SK-N-SH (cell line): ENCODE data around the gene DIO3.

ENCODE experiments used
- CTCF ChIP-seq: fragments of 200-600 bp; sonication (generic); IDR thresholded peaks from 2 replicates; pipeline ENCODE4 v1.6.1; 2017; ENCODE audit warnings: antibody characterized with exemption, mild to moderate bottlenecking, moderate library complexity
- ELF1 ChIP-seq: IDR thresholded peaks from 2 replicates; pipeline ENCODE4 v1.4.0; 2012
- EZH2phosphoT487 ChIP-seq: fragments of 200-600 bp; sonication (generic); IDR thresholded peaks from 2 replicates; pipeline ENCODE4 v1.6.1; 2017; ENCODE audit warnings: low read depth, mixed run types, mild to moderate bottlenecking, antibody characterized with exemption, moderate library complexity, borderline replicate concordance
- JUND ChIP-seq: IDR thresholded peaks from 2 replicates; pipeline ENCODE4 v1.4.0; 2012
- MAX ChIP-seq: IDR thresholded peaks from 2 replicates; pipeline ENCODE4 v1.4.0; 2012; ENCODE audit warnings: low read depth
- MXI1 ChIP-seq: IDR thresholded peaks from 2 replicates; pipeline ENCODE4 v1.6.1; 2012; ENCODE audit warnings: mild to moderate bottlenecking, low read depth, low read length, improper control_type of control experiment
- RAD21 ChIP-seq: IDR thresholded peaks from 2 replicates; pipeline ENCODE4 v1.6.1; 2012; ENCODE audit warnings: mild to moderate bottlenecking, low read length
- RFX5 ChIP-seq: IDR thresholded peaks from 2 replicates; pipeline ENCODE4 v1.6.1; 2012; ENCODE audit warnings: mild to moderate bottlenecking, improper control_type of control experiment, low read length
- TAF1 ChIP-seq: IDR thresholded peaks from 2 replicates; pipeline ENCODE4 v1.6.1; 2012; ENCODE audit warnings: low read depth, mild to moderate bottlenecking, low read length, moderate library complexity, borderline replicate concordance
- TCF12 ChIP-seq: IDR thresholded peaks from 2 replicates; pipeline ENCODE4 v1.4.0; 2012
- YY1 ChIP-seq: IDR thresholded peaks from 2 replicates; pipeline ENCODE4 v1.4.0; 2012; ENCODE audit warnings: low read depth, mild to moderate bottlenecking
- TF ChIP-seq, protein P1 (sequence below): fragments of 150-350 bp; IDR thresholded peaks from 2 replicates; pipeline ENCODE4 v1.6.1; 2017; ENCODE audit warnings: antibody characterized with exemption, low read length, low read depth, borderline replicate concordance
- TF ChIP-seq, protein P2 (sequence below): IDR thresholded peaks from 2 replicates; pipeline ENCODE4 v1.6.1; 2012; ENCODE audit warnings: mild to moderate bottlenecking, low read depth, low read length, moderate library complexity

DNA sequence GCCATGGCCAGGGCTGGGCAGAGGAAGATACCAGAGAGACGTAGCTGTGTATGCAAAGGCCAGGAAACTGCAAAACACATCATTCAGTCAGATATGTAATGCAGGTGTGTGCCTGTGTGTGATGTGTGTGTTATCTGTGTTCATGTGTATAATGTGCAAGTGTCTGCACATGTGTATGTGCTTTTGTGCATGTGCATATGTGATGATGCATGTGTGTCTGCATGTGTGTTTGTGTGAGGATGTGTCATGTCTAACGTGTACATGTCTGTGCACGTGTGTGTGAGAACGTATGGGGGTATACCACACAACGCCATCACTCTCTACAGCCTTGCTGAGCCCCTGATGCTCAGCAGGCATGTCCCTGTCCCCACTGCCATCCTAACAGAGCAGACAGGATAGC lies 9.7 kb downstream of the DIO3 start:
- TF ChIP-seq CTCF (no peak), MAX (no peak), ELF1 (no peak), EZH2phosphoT487 (no peak), JUND (no peak), RFX5 (no peak), TCF12 (no peak), MXI1 (no peak), TAF1 (no peak), RAD21 (no peak), YY1 (no peak)
- TF ChIP-seq, protein P1, sequence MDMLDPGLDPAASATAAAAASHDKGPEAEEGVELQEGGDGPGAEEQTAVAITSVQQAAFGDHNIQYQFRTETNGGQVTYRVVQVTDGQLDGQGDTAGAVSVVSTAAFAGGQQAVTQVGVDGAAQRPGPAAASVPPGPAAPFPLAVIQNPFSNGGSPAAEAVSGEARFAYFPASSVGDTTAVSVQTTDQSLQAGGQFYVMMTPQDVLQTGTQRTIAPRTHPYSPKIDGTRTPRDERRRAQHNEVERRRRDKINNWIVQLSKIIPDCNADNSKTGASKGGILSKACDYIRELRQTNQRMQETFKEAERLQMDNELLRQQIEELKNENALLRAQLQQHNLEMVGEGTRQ: no peak
- TF ChIP-seq, protein P2, sequence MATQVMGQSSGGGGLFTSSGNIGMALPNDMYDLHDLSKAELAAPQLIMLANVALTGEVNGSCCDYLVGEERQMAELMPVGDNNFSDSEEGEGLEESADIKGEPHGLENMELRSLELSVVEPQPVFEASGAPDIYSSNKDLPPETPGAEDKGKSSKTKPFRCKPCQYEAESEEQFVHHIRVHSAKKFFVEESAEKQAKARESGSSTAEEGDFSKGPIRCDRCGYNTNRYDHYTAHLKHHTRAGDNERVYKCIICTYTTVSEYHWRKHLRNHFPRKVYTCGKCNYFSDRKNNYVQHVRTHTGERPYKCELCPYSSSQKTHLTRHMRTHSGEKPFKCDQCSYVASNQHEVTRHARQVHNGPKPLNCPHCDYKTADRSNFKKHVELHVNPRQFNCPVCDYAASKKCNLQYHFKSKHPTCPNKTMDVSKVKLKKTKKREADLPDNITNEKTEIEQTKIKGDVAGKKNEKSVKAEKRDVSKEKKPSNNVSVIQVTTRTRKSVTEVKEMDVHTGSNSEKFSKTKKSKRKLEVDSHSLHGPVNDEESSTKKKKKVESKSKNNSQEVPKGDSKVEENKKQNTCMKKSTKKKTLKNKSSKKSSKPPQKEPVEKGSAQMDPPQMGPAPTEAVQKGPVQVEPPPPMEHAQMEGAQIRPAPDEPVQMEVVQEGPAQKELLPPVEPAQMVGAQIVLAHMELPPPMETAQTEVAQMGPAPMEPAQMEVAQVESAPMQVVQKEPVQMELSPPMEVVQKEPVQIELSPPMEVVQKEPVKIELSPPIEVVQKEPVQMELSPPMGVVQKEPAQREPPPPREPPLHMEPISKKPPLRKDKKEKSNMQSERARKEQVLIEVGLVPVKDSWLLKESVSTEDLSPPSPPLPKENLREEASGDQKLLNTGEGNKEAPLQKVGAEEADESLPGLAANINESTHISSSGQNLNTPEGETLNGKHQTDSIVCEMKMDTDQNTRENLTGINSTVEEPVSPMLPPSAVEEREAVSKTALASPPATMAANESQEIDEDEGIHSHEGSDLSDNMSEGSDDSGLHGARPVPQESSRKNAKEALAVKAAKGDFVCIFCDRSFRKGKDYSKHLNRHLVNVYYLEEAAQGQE: no peak
